HG02588 (cell line): ENCODE measurements around the gene SUGCT.
"Not testable (repeated sequence)": the region's sequence is repeated elsewhere in the genome, so short reads cannot be mapped to it uniquely, and the experiment has no call there.

Experiments used
- ATAC-seq: cut with Tn5 transposase; IDR thresholded peaks from one replicate; pipeline ENCODE4 v1.9.1; 2021; ENCODE audit warnings: mild to moderate bottlenecking, moderate library complexity; ENCODE audit not compliant: unreplicated experiment

The SUGCT gene

GRCh38 chr7:40138973-40139372 lies 4.2 kb downstream of the SUGCT start:
- no peak for ATAC-seq

DNA sequence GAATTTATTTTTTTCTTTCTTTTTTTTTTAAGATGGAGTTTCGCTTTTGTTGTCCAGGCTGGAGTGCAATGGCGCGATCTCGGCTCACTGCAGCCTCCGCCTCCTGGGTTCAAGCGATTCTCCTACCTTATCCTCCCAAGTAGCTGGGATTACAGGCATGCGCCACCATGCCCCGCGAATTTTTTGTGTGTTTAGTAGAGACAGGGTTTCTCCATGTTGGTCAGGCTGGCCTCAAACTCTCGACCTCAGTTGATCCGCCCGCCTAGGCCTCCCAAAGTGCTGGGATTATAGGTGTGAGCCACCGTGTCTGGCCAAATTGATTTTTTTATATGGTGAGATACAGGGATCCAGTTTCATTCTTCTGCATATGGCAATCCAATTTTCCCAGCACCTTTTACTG lies 5.1 kb downstream of the SUGCT start:
- ATAC-seq = not testable (repeated sequence)

DNA sequence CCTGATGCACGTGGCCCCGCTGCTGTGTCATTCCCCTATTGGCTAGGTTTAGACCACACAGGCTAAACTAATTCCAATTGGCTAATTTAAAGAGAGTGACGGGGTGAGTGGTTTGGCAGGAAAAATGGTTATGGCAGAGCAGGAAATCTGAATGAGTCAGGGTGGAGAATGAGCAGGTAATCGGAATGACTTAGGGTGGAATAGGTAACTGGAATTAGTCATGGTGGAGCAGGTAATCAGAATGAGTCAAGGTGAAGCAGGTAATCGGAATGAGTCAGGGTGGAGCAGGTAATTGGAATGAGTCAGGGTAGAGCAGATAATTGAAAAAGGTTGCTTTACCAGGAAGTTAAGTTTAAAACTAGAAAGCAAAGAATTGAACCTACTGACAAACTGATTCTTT lies 7.1 kb downstream of the SUGCT start:
- not testable (repeated sequence) for ATAC-seq

- ATAC-seq = not testable (repeated sequence)
Measured at GRCh38 chr7:40145596-40146130, 10.9 kb downstream of the SUGCT start.

DNA sequence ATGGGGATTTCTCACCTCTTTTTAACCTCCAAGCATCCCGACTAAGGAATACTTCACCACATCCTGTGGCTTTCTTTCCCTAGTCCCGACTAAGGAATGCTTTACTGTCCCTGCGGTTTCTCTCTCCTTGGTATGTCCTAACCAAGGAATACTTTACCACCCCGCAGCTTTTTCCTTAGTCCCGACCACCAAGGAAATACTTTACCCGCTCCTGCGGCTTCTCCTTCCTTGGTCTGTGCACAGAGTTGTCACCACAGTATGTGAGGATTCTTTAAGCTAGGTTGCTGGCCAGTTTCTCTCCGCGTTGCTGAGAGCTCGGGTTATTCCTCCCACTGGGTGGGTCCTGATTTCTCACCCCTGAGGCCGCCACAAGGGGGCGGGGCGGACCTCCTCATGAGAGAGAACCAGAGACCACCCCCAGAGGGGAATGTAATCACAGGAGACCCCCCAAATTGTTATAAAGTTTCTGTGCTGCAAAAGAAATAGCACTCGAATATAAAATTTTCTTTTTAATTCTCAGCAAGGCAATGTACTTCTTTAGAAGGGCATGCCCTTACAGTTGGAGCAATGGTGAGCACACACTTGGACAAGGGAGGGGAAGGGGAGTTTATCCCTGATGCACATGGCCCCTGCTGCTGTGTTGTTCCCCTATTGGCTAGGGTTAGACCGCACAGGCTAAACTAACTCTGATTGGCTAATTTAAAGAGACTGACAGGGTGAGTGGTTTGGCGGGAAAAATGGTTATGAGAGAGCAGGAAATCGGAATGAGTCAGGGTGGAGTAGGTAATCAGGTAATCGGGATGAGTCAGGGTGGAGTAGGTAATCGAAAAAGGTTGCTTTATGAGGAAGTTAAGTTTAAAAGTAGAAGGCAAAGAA lies 12.8 kb downstream of the SUGCT start:
- ATAC-seq = no peak

GRCh38 chr7:40148247-40148580 lies 13.4 kb downstream of the SUGCT start:
- ATAC-seq = not testable (repeated sequence)

GRCh38 chr7:40148671-40149070 lies 13.9 kb downstream of the SUGCT start:
- ATAC-seq = no peak

GRCh38 chr7:40151504-40151903 lies 16.7 kb downstream of the SUGCT start:
- ATAC-seq = no peak

GRCh38 chr7:40156988-40157387 lies 22.2 kb downstream of the SUGCT start:
- ATAC-seq = no peak

DNA sequence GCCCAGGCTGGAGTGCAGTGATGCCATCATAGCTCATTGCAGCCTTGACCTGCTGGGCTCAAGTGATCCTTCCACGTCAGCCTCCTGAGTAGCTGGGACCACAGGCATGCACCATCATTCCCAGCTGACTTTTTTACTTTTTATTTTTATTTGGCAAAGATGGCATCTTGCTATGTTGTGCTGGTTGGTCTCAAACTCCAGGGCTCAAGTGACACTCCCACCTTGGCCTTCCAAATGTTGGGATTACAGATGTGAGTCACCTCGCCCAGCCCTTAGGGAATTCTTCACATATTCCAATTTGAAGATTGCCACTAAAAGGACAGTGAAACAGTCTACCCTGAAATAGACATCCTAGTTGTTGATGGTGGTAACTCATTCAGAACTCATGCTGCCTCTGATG lies 27.7 kb downstream of the SUGCT start:
- ATAC-seq = no peak

DNA sequence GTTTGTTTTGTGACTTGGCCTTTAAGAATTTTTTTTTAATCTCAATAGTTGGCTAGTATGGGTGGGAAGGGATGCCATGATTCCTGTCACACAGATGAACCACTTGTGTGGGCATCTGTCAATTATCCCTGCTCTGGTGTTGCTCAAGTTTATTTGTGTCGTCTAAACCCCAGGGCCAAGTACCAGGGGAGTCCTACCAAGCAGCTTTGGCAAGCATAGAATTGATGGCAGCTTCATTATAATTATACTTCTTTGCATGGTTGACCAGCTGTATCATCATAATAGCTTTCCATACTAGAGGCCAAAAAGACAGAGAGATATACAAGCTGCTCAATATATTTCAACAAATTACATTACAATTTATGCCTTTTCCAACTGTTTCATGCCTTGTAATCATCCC lies 30.4 kb downstream of the SUGCT start:
- ATAC-seq = no peak

- ATAC-seq = no peak
Measured at GRCh38 chr7:40167291-40167690, 32.5 kb downstream of the SUGCT start.

- ATAC-seq = not testable (repeated sequence)
Measured at GRCh38 chr7:40168266-40168665, 33.5 kb downstream of the SUGCT start.

DNA sequence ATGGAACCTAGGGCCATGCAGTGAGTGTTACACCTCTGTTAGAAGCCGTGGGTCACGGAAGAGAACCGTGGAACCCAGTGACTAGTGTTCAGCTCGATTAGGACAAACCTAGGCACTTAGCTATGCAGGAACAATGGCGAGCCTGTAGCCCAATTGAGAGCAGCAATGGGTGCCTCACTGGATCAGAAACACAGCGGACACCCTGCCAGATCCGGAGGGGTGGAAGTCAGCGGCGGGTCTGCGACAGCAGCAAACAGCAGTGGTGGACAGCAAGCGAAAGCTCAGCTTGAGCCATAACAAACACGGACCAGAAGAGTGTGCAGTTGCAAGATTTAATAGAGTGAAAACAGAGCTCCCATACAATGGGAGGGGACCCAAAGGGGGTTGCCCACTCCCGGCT lies 38.3 kb downstream of the SUGCT start:
- ATAC-seq = not testable (repeated sequence)

DNA sequence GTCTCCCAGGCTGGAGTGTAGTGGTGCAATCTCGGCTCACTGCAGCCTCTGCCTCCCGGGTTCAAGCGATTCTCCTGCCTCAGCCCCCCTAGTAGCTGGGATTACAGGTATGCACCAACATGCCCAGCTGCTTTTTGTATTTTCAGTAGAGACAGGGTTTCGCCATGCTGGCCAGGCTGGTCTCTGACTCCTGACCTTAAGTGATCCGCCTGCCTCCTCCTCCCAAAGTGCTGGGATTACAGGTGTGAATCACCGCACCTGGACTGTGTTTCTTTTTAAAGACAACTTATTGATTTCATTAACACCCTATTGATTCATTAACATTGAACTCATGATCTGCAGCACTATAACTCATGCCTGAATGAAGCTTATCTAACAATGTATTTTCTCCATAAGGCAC lies 40.5 kb downstream of the SUGCT start:
- ATAC-seq = not testable (repeated sequence)

GRCh38 chr7:40175725-40176510 lies 41.1 kb downstream of the SUGCT start:
- ATAC-seq = no peak

GRCh38 chr7:40177071-40177470 lies 42.3 kb downstream of the SUGCT start:
- ATAC-seq = no peak

DNA sequence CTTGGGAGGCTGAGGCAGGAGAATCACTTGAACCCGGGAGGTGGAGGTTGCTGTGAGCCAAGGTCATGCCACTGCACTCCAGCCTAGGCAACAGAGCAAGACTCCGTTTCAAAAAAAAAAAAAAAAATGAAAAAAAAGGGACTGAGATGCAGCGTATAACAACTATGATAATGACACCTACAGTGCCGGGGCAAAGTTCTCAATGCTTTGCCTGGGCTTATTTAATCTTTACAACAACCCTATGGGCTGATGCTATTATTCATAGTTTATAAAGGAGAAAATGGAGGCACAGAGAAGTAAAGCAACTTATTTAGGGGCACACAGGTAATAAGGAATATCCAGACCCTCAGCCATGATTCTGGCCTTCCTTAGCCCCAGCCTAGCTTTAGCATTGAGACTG lies 47.6 kb downstream of the SUGCT start:
- no peak for ATAC-seq

GRCh38 chr7:40186586-40186985 lies 51.8 kb downstream of the SUGCT start:
- ATAC-seq = no peak

DNA sequence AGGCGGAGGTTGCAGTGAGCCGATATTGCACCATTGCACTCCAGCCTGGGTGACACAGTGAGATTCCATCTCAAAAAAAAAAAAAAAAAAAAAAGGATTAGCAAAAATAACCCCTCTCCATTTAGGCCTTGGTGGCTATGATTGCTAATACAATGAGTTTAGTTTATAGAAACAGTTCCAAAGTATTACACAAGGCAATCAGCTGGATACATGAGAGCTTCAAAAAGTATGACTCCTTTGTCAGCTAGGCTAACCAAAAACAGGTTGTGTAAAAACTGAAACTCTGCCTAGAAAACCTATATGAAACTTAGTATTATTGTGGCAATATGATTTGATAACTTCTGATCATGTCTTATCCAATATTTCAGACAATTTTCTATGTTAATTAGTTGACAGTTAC lies 57.2 kb downstream of the SUGCT start:
- no peak for ATAC-seq

DNA sequence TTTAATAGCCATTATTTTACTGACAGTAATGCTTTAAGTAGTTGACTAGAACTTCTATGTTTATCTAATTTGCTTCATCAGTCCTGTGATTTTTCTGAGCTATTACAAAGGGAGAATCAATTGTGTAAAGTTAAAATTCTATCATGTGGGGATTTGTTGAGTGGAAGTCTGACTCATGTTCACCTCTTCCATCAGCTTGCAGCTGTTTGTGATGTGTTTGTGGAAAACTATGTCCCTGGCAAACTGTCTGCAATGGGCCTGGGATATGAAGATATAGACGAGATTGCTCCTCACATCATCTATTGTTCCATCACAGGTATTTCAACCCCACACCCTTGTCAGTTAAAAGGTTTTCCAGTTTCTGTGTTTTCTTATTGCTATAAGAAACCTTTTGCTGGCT lies 59.9 kb downstream of the SUGCT start:
- no peak for ATAC-seq

GRCh38 chr7:40197527-40197926 lies 62.7 kb downstream of the SUGCT start:
- ATAC-seq = no peak
